ENCODE measurements around the gene ELK3.
"Not testable (repeated sequence)": the region's sequence is repeated elsewhere in the genome, so short reads cannot be mapped to it uniquely, and the experiment has no call there.

Gene ELK3

DNA sequence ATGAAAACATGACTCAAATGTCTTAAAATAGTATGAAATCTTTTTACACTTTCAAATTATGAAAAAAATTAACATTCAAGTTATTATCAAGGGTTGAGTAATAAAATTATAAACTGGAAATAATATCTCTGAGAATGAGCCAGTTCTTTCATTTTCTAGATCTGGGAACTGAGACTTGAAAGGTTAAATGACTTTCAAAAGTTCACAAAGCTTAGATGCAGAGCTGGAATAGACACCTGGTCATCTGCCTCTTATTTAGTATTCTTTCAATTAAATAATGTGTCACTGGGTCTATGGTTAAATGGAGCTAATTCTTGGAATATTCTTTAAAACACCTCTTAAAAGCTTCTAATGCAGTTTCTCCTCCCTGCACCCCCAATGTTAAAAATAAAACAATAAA is 119.4 kb downstream of the ELK3 start:
- DNase-seq, result no peak

DNA sequence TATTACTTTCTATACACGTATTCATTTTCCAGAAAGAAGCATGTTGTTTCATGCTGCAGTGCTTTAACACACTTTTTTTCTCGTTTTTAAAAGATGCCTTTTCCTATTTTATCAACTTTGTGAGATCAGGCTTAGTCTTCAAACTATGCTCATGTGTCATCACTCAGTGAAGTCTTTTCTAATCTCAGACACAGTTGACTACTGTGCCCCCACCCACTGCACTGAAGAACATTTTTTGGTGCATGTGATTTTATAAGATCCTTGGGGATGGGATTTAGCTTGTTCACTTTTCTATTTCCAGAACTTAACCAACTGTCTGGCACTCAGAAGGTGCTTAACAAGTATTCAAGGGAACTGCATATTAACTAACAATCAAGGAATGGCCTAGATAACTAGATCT is 120.5 kb downstream of the ELK3 start:
- DNase-seq, result no peak

DNA sequence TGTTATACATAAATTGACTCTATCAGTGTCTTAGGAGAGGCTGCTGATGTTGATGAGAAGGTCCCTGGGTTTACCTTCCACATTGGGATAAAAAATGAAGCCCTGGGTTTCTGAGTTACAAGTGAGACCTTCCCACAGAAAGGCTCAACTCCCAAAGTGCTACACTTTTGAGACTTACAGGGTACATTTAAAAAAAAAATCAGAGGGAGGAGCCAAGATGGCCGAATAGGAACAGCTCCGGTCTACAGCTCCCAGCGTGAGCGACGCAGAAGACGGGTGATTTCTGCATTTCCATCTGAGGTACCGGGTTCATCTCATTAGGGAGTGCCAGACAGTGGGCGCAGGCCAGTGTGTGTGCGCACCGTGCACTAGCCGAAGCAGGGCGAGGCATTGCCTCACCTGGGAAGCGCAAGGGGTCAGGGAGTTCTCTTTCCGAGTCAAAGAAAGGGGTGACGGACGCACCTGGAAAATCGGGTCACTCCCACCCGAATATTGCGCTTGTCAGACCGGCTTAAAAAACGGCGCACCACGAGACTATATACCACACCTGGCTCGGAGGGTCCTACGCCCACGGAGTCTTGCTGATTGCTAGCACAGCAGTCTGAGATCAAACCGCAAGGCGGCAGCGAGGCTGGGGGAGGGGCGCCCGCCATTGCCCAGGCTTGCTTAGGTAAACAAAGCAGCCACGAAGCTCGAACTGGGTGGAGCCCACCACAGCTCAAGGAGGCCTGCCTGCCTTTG is 121.7 kb downstream of the ELK3 start:
- DNase-seq, result not testable (repeated sequence)

DNA sequence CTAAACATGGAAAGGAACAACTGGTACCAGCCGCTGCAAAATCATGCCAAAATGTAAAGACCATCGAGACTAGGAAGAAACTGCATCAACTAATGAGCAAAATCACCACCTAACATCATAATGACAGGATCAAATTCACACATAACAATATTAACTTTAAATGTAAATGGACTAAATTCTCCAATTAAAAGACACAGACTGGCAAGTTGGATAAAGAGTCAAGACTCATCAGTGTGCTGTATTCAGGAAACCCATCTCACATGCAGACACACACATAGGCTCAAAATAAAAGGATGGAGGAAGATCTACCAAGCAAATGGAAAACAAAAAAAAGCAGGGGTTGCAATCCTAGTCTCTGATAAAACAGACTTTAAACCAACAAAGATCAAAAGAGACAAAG is 123.6 kb downstream of the ELK3 start:
- not testable (repeated sequence) for DNase-seq
